NB4 (cell line): ENCODE data around the gene SYVN1.

Experiments
- MYC ChIP-seq: IDR thresholded peaks from 2 replicates; pipeline ENCODE4 v1.6.1; 2011; ENCODE audit warnings: low read depth, low read length
- POLR2A ChIP-seq: IDR thresholded peaks from 2 replicates; pipeline ENCODE4 v1.6.1; 2011; ENCODE audit warnings: mild to moderate bottlenecking; ENCODE audit not compliant: insufficient read length; ENCODE audit errors: extremely low read depth
- TF ChIP-seq, protein P1 (sequence below): IDR thresholded peaks from 2 replicates; pipeline ENCODE4 v1.6.1; 2011; ENCODE audit warnings: low read depth, low read length
- TF ChIP-seq, protein P2 (sequence below): IDR thresholded peaks from one replicate; pipeline ENCODE4 v1.5.1; 2012; ENCODE audit warnings: low read depth, low read length

- TF ChIP-seq, protein P1, sequence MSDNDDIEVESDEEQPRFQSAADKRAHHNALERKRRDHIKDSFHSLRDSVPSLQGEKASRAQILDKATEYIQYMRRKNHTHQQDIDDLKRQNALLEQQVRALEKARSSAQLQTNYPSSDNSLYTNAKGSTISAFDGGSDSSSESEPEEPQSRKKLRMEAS = peak; percentile 31; the same call in 1 of the 2 replicates
- TF ChIP-seq, protein P2, sequence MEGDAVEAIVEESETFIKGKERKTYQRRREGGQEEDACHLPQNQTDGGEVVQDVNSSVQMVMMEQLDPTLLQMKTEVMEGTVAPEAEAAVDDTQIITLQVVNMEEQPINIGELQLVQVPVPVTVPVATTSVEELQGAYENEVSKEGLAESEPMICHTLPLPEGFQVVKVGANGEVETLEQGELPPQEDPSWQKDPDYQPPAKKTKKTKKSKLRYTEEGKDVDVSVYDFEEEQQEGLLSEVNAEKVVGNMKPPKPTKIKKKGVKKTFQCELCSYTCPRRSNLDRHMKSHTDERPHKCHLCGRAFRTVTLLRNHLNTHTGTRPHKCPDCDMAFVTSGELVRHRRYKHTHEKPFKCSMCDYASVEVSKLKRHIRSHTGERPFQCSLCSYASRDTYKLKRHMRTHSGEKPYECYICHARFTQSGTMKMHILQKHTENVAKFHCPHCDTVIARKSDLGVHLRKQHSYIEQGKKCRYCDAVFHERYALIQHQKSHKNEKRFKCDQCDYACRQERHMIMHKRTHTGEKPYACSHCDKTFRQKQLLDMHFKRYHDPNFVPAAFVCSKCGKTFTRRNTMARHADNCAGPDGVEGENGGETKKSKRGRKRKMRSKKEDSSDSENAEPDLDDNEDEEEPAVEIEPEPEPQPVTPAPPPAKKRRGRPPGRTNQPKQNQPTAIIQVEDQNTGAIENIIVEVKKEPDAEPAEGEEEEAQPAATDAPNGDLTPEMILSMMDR = no peak
- TF ChIP-seq POLR2A = no peak
- no peak for TF ChIP-seq MYC
Measured at GRCh38 chr11:65150509-65151299, 16.4 kb upstream of the SYVN1 start.
